Small intestine (tissue), 7 donors: ENCODE results near the gene UBL4A. TPM values are rescaled to one million over a fixed set of nuclear protein-coding genes. Genes with fewer than 3 reads are reported as not detected.

ENCODE experiments used
- DNase-seq, 2 donors: peaks; one replicate each; pipeline versions ENCODE4 v3.0.0 to v3.0.0-alpha.2; 2013
- FAIRE-seq: peaks from 2 replicates; lab custom pipeline; 2012; peaks lifted over from hg19 to GRCh38; lab: Jason Lieb, UNC
- H3K27ac ChIP-seq, 3 donors: one replicate each; pipeline ENCODE4 v1.5.1; 2013; ENCODE audit warnings: low read length in 2 of 3, mild to moderate bottlenecking in 2 of 3, control low read depth in 1 of 3, inconsistent platforms in 1 of 3, low read depth in 1 of 3, moderate library complexity in 1 of 3
- H3K27me3 ChIP-seq, 3 donors: one replicate each; pipeline ENCODE4 v1.6.1; 2013; ENCODE audit warnings: low read length in 3 of 3, inconsistent platforms in 1 of 3; ENCODE audit not compliant: control insufficient read depth in 3 of 3, insufficient read depth in 3 of 3
- H3K36me3 ChIP-seq, 3 donors: one replicate each; pipeline ENCODE4 v1.6.1; 2013; ENCODE audit warnings: low read length in 3 of 3, inconsistent platforms in 1 of 3, low read depth in 1 of 3, mild to moderate bottlenecking in 1 of 3, moderate library complexity in 1 of 3; ENCODE audit not compliant: control insufficient read depth in 3 of 3, insufficient read depth in 2 of 3
- H3K4me1 ChIP-seq, 3 donors: one replicate each; pipeline ENCODE4 v1.6.1; 2013; ENCODE audit warnings: low read length in 2 of 3, inconsistent platforms in 1 of 3, low read depth in 1 of 3, mild to moderate bottlenecking in 1 of 3, moderate library complexity in 1 of 3; ENCODE audit not compliant: control insufficient read depth in 3 of 3, insufficient read depth in 2 of 3
- H3K4me3 ChIP-seq, 3 donors: one replicate each; pipeline ENCODE4 v1.5.1; 2013; ENCODE audit warnings: low read length in 3 of 3, control low read depth in 1 of 3, inconsistent platforms in 1 of 3, low read depth in 1 of 3, mild to moderate bottlenecking in 1 of 3, moderate library complexity in 1 of 3
- H3K9me3 ChIP-seq, 2 donors: one replicate each; pipeline ENCODE4 v1.6.1; 2013; ENCODE audit warnings: low read depth in 1 of 2, low read length in 1 of 2; ENCODE audit not compliant: control insufficient read depth in 2 of 2, insufficient read depth in 1 of 2
- WGBS, 3 donors: extraction: QIAGEN DNeasy Blood & Tissue Kit; methylation state at CpG; one replicate each; pipeline ENCODE4 v1.1.7; 2013; 5-methylcytosine and 5-hydroxymethylcytosine counted together
- polyA plus RNA-seq, 4 donors: library from polyadenylated mRNA; stranded (reverse) in 3 of 4; unstranded in 1 of 4; fragments of 200-250 nt in 3 of 4; fragments of 120-200 nt in 1 of 4; gene quantifications; one replicate each; pipeline versions ENCODE4 v1.2.1 to v1.2.3, GENCODE V29; 2013
- donor health status: healthy with polysubstance abuse.
- donor health status: control.
- donor health status: control.
- donor health status: Bipolar disorder and iron deficiency.
- donor health status: healthy.

Gene UBL4A
- polyA plus RNA-seq, 4 donors = 23.8 to 32.3 (median 28.3) TPM

GRCh38 chrX:154513716-154514115 is 27.3 kb upstream of the UBL4A start:
- Histone ChIP-seq H3K27ac (no peak overlapping the region), H3K9me3 (no peaks in the 10 kb centered on the region), H3K36me3 (peaks cover 0 to 32% (median 1%) of the 10 kb centered on the region in 3 donors), H3K27me3 (no peaks in the 10 kb centered on the region), H3K4me1 (peaks cover 0 to 20% (median 0%) of the 10 kb centered on the region in 3 donors), H3K4me3 (no peak overlapping the region)
- DNase-seq = no peak
- FAIRE-seq = no peak
- WGBS, 3 donors = 80 to 95% (median 93%) methylated on average over 2 of the region's 2 CpGs

GRCh38 chrX:154512879-154513553 is 26.6 kb upstream of the UBL4A start:
- DNase-seq (no peak), FAIRE-seq (no peak)
- H3K27ac ChIP-seq = no peak overlapping the region
- no peak overlapping the region for H3K4me3 ChIP-seq
- peaks cover 0 to 39% (median 1%) of the 10 kb centered on the region in 3 donors for H3K36me3 ChIP-seq
- H3K4me1 ChIP-seq = peaks cover 0 to 17% (median 0%) of the 10 kb centered on the region in 3 donors
- H3K9me3 ChIP-seq = no peaks in the 10 kb centered on the region
- 85 to 93% (median 93%) methylated on average over 14 to 16 of the region's 16 CpGs for WGBS, 3 donors
- H3K27me3 ChIP-seq = no peaks in the 10 kb centered on the region

GRCh38 chrX:154511761-154512160 is 25.3 kb upstream of the UBL4A start:
- no peak overlapping the region for H3K4me3 ChIP-seq
- peaks cover 1 to 52% (median 2%) of the 10 kb centered on the region in 3 donors for H3K36me3 ChIP-seq
- 76 to 86% (median 85%) methylated on average over 10 to 12 of the region's 12 CpGs for WGBS, 3 donors
- FAIRE-seq (no peak), DNase-seq (no peak)
- H3K4me1 ChIP-seq = peaks cover 0 to 4% (median 0%) of the 10 kb centered on the region in 3 donors
- no peak overlapping the region for H3K27ac ChIP-seq
- no peaks in the 10 kb centered on the region for H3K9me3 ChIP-seq
- no peaks in the 10 kb centered on the region for H3K27me3 ChIP-seq

GRCh38 chrX:154509455-154509854 is 23.0 kb upstream of the UBL4A start:
- Histone ChIP-seq H3K4me1 (no peaks in the 10 kb centered on the region), H3K4me3 (no peak overlapping the region), H3K27me3 (no peaks in the 10 kb centered on the region), H3K9me3 (no peaks in the 10 kb centered on the region), H3K27ac (no peak overlapping the region), H3K36me3 (peaks cover 1 to 68% (median 2%) of the 10 kb centered on the region in 3 donors)
- FAIRE-seq = no peak
- WGBS, 3 donors = 96 to 98% (median 97%) methylated on average over 5 of the region's 5 CpGs
- DNase-seq = no peak

GRCh38 chrX:154508384-154508745 is 21.9 kb upstream of the UBL4A start:
- H3K4me3 ChIP-seq = no peak overlapping the region
- H3K27me3 ChIP-seq = no peaks in the 10 kb centered on the region
- no peak overlapping the region for H3K27ac ChIP-seq
- FAIRE-seq = no peak
- no peaks in the 10 kb centered on the region for H3K4me1 ChIP-seq
- H3K36me3 ChIP-seq = peaks cover 1 to 65% (median 2%) of the 10 kb centered on the region in 3 donors
- no peak for DNase-seq
- H3K9me3 ChIP-seq = no peaks in the 10 kb centered on the region
- 88 to 93% (median 92%) methylated on average over 12 to 13 of the region's 13 CpGs for WGBS, 3 donors

GRCh38 chrX:154507673-154508383 is 21.4 kb upstream of the UBL4A start:
- Histone ChIP-seq H3K9me3 (no peaks in the 10 kb centered on the region), H3K27ac (no peak overlapping the region), H3K27me3 (no peaks in the 10 kb centered on the region), H3K36me3 (peaks cover 1 to 60% (median 2%) of the 10 kb centered on the region in 3 donors), H3K4me3 (no peak overlapping the region), H3K4me1 (no peaks in the 10 kb centered on the region)
- 82 to 89% (median 87%) methylated on average over 13 to 24 of the region's 24 CpGs for WGBS, 3 donors
- FAIRE-seq (no peak), DNase-seq (no peak)

GRCh38 chrX:154506483-154507332 is 20.3 kb upstream of the UBL4A start:
- Histone ChIP-seq H3K36me3 (peaks cover 1 to 52% (median 2%) of the 10 kb centered on the region in 3 donors), H3K27ac (no peak overlapping the region), H3K4me1 (no peaks in the 10 kb centered on the region), H3K4me3 (no peak overlapping the region), H3K27me3 (no peaks in the 10 kb centered on the region), H3K9me3 (no peaks in the 10 kb centered on the region)
- 90 to 94% (median 93%) methylated on average over 24 to 37 of the region's 37 CpGs for WGBS, 3 donors
- FAIRE-seq (no peak), DNase-seq (no peak)

- no peaks in the 10 kb centered on the region for H3K27me3 ChIP-seq
- peaks cover 1 to 46% (median 2%) of the 10 kb centered on the region in 3 donors for H3K36me3 ChIP-seq
- no peak overlapping the region for H3K27ac ChIP-seq
- H3K4me1 ChIP-seq = no peaks in the 10 kb centered on the region
- 84 to 88% (median 86%) methylated on average over 11 to 12 of the region's 12 CpGs for WGBS, 3 donors
- H3K4me3 ChIP-seq = no peak overlapping the region
- H3K9me3 ChIP-seq = no peaks in the 10 kb centered on the region
- FAIRE-seq = no peak
- DNase-seq = no peak
Measured at GRCh38 chrX:154505734-154506133, 19.3 kb upstream of the UBL4A start.
